ENCODE data around the gene CCDC188.

GRCh38 chr22:20191803-20192202 is 40.9 kb upstream of the CCDC188 start:
- TF ChIP-seq, protein P1, sequence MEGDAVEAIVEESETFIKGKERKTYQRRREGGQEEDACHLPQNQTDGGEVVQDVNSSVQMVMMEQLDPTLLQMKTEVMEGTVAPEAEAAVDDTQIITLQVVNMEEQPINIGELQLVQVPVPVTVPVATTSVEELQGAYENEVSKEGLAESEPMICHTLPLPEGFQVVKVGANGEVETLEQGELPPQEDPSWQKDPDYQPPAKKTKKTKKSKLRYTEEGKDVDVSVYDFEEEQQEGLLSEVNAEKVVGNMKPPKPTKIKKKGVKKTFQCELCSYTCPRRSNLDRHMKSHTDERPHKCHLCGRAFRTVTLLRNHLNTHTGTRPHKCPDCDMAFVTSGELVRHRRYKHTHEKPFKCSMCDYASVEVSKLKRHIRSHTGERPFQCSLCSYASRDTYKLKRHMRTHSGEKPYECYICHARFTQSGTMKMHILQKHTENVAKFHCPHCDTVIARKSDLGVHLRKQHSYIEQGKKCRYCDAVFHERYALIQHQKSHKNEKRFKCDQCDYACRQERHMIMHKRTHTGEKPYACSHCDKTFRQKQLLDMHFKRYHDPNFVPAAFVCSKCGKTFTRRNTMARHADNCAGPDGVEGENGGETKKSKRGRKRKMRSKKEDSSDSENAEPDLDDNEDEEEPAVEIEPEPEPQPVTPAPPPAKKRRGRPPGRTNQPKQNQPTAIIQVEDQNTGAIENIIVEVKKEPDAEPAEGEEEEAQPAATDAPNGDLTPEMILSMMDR (IDR thresholded peaks at IDR 0.05) = no peak
- TF ChIP-seq POLR2A (IDR thresholded peaks at IDR 0.05) = no peak

All from adrenal gland (tissue), 5 donors.